SK-N-SH (cell line): ENCODE results near the gene RNF212.

Experiments used
- CTCF ChIP-seq: fragments of 200-600 bp; sonication (generic); IDR thresholded peaks from 2 replicates; pipeline ENCODE4 v1.6.1; 2017; ENCODE audit warnings: antibody characterized with exemption, mild to moderate bottlenecking, moderate library complexity
- EP300 ChIP-seq, 2 experiments: IDR thresholded peaks; 2 replicates each; pipeline versions ENCODE4 v1.4.0 to v1.6.1; 2012; ENCODE audit warnings: borderline replicate concordance in 1 of 2, low read depth in 1 of 2, low read length in 1 of 2
- FOXM1 ChIP-seq: IDR thresholded peaks from 2 replicates; pipeline ENCODE4 v1.4.0; 2012; ENCODE audit warnings: low read depth, mild to moderate bottlenecking
- GATA2 ChIP-seq: sonication (generic); formaldehyde crosslinking; IDR thresholded peaks from 2 replicates; pipeline ENCODE4 v1.5.0; 2020; ENCODE audit warnings: mild to moderate bottlenecking, missing genetic modification reagents
- MAX ChIP-seq: IDR thresholded peaks from 2 replicates; pipeline ENCODE4 v1.4.0; 2012; ENCODE audit warnings: low read depth
- POLR2AphosphoS5 ChIP-seq: IDR thresholded peaks from 2 replicates; pipeline ENCODE4 v1.6.1; 2012; ENCODE audit warnings: low read depth, low read length
- RAD21 ChIP-seq: IDR thresholded peaks from 2 replicates; pipeline ENCODE4 v1.6.1; 2012; ENCODE audit warnings: mild to moderate bottlenecking, low read length
- SIN3A ChIP-seq: IDR thresholded peaks from 2 replicates; pipeline ENCODE4 v1.6.1; 2012; ENCODE audit warnings: low read depth, mild to moderate bottlenecking, low read length, moderate library complexity, borderline replicate concordance

- TF ChIP-seq SIN3A: no peak
- TF ChIP-seq CTCF: no peak
- TF ChIP-seq RAD21: no peak
- TF ChIP-seq GATA2 (CRISPR knock-in tag): no peak
- no peak for TF ChIP-seq MAX
- TF ChIP-seq EP300 (IDR thresholded peaks at IDR 0.05; ENCODE audit: borderline replicate concordance in 1 of 2, low read depth in 1 of 2, low read length in 1 of 2): no peak
- no peak for TF ChIP-seq FOXM1
- TF ChIP-seq POLR2AphosphoS5: no peak
These were observed 73.6 kb downstream of the RNF212 start for GRCh38 chr4:1039493-1040343.
